Right ventricle myocardium superior (tissue), 1 donor: ENCODE measurements around the gene ANAPC16. TPM values are rescaled to one million over a fixed set of nuclear protein-coding genes. Genes with fewer than 3 reads are reported as not detected.

ENCODE experiments used
- total RNA-seq: library from RNA; stranded (reverse); fragmentation: NEBNext Ultra II Directional; extraction: Animal tissue kit (Norgen Biotek cat#: 25700); gene quantifications from one replicate; pipeline ENCODE4 v1.2.1, GENCODE V29; 2021
- donor health status: DM: no; HTN: yes; CAD: no; lungs with severe emphysema.

The ANAPC16 gene
- total RNA-seq, 1 donor from 2014 or later, result 242 TPM

Other genes with a start within 250 kb of the ANAPC16 start
- gene SPOCK2, start 127.5 kb upstream of the ANAPC16 start, total RNA-seq, result 9.6 TPM
- gene ASCC1, start 264 bp downstream of the ANAPC16 start, total RNA-seq, result 32.0 TPM
- 54.8 TPM for gene DDIT4, start 57.9 kb downstream of the ANAPC16 start, total RNA-seq
- 26.1 TPM for gene DNAJB12, start 138.9 kb downstream of the ANAPC16 start, total RNA-seq